ENCODE measurements around the gene TBC1D12. TPM values are rescaled to one million over a fixed set of nuclear protein-coding genes. Genes with fewer than 3 reads are reported as not detected.

The TBC1D12 gene
- total RNA-seq, 2 donors from 2014 or later, result 20.7 to 26.7 TPM

DNA sequence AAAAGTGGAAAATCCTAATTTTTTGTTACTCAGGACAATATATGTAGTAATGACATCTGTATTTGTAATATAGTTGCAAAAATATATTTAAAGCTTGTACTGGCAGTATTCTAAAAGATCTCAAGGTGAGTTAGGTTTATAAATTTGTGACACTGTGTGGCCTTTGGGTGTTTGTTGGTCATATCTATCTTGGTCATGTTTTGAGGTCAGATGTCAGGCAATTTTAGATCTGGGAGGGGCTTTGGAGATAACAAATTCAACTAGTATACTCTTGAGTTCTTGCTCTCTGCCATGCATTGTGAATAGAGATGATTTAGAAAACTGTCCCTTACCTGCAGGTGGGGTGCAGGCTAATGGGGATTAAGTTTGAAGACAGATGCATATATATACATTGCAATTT lies 3.1 kb downstream of the TBC1D12 start:
- H3K4me1 ChIP-seq (ENCODE audit: control insufficient read depth in 1 of 2, low read depth in 2 of 2), result peaks cover 11 to 29% of the 10 kb centered on the region in 2 donors
- DNase-seq (ENCODE audit: low spot score) (no peak), ATAC-seq (ENCODE audit: insufficient number of reproducible peaks, low FRiP score, low read depth) (no peak)
- no peaks in the 10 kb centered on the region for H3K9me3 ChIP-seq
- H3K27me3 ChIP-seq (replicated peaks; ENCODE audit: insufficient read depth), result no peaks in the 10 kb centered on the region
- no peak overlapping the region for H3K4me3 ChIP-seq
- no peak overlapping the region for H3K27ac ChIP-seq
- no peaks in the 10 kb centered on the region for H3K36me3 ChIP-seq
- TF ChIP-seq, protein P1, sequence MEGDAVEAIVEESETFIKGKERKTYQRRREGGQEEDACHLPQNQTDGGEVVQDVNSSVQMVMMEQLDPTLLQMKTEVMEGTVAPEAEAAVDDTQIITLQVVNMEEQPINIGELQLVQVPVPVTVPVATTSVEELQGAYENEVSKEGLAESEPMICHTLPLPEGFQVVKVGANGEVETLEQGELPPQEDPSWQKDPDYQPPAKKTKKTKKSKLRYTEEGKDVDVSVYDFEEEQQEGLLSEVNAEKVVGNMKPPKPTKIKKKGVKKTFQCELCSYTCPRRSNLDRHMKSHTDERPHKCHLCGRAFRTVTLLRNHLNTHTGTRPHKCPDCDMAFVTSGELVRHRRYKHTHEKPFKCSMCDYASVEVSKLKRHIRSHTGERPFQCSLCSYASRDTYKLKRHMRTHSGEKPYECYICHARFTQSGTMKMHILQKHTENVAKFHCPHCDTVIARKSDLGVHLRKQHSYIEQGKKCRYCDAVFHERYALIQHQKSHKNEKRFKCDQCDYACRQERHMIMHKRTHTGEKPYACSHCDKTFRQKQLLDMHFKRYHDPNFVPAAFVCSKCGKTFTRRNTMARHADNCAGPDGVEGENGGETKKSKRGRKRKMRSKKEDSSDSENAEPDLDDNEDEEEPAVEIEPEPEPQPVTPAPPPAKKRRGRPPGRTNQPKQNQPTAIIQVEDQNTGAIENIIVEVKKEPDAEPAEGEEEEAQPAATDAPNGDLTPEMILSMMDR (IDR thresholded peaks at IDR 0.05), result no peak

DNA sequence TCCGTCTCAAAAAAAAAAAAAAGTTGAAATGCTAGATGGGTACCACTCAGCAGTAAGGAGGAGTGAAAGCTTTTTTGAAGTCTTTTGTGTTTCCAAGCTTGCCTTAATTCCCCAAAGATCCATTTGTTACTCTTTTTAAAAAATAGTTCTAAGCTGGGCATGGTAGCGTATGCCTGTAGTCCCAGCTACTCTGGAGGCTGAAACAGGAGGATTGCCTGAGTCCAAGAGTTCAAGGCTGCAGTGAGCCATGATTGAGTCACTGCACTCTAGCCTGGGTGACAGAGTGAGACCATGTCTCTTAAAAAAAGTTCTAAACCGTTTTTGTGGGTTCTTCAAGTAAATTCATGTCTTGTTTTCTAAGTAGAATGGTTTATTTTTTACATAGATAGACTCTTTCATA lies 5.3 kb downstream of the TBC1D12 start:
- H3K27ac ChIP-seq, result no peak overlapping the region
- H3K27me3 ChIP-seq (replicated peaks; ENCODE audit: insufficient read depth), result no peaks in the 10 kb centered on the region
- no peaks in the 10 kb centered on the region for H3K9me3 ChIP-seq
- peaks cover 15 to 44% of the 10 kb centered on the region in 2 donors for H3K4me1 ChIP-seq (ENCODE audit: control insufficient read depth in 1 of 2, low read depth in 2 of 2)
- ATAC-seq (ENCODE audit: insufficient number of reproducible peaks, low FRiP score, low read depth) (no peak), DNase-seq (ENCODE audit: low spot score) (no peak)
- H3K4me3 ChIP-seq, result no peak overlapping the region
- no peaks in the 10 kb centered on the region for H3K36me3 ChIP-seq
- TF ChIP-seq, protein P1 (IDR thresholded peaks at IDR 0.05), result no peak

GRCh38 chr10:94409021-94409657 lies 6.8 kb downstream of the TBC1D12 start:
- DNase-seq (ENCODE audit: low spot score) (no peak), ATAC-seq (ENCODE audit: insufficient number of reproducible peaks, low FRiP score, low read depth) (no peak)
- TF ChIP-seq, protein P1 (IDR thresholded peaks at IDR 0.05), result no peak
- no peaks in the 10 kb centered on the region for H3K27me3 ChIP-seq (replicated peaks; ENCODE audit: insufficient read depth)
- H3K9me3 ChIP-seq, result no peaks in the 10 kb centered on the region
- no peak overlapping the region for H3K4me3 ChIP-seq
- peaks cover 21 to 46% of the 10 kb centered on the region in 2 donors for H3K4me1 ChIP-seq (ENCODE audit: control insufficient read depth in 1 of 2, low read depth in 2 of 2)
- no peaks in the 10 kb centered on the region for H3K36me3 ChIP-seq
- no peak overlapping the region for H3K27ac ChIP-seq

DNA sequence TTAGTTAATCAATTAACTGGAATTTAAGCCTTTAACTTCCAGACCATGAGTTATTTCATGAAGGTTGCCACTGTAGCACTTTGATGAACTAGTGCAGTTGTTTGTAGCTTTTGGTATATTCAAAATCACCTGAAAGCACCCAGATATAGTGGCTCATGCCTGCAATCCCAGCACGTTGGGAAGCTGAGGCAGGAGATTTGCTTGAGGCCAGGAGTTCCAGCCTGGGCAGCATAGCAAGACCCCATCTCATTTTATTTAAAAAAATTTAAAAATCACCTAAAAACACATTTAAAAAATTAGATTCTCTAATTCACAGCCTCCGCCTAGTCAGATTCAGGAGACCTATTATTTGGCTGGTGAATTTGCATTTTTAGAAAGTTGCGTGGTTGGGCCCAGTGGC lies 9.0 kb downstream of the TBC1D12 start:
- DNase-seq (ENCODE audit: low spot score), result no peak
- H3K36me3 ChIP-seq, result no peaks in the 10 kb centered on the region
- TF ChIP-seq, protein P1 (IDR thresholded peaks at IDR 0.05), result no peak
- no peak overlapping the region for H3K4me3 ChIP-seq
- peaks cover 10 to 26% of the 10 kb centered on the region in 2 donors for H3K4me1 ChIP-seq (ENCODE audit: control insufficient read depth in 1 of 2, low read depth in 2 of 2)
- ATAC-seq (ENCODE audit: insufficient number of reproducible peaks, low FRiP score, low read depth), result no peak
- no peaks in the 10 kb centered on the region for H3K27me3 ChIP-seq (replicated peaks; ENCODE audit: insufficient read depth)
- H3K27ac ChIP-seq, result no peak overlapping the region
- H3K9me3 ChIP-seq, result no peaks in the 10 kb centered on the region

DNA sequence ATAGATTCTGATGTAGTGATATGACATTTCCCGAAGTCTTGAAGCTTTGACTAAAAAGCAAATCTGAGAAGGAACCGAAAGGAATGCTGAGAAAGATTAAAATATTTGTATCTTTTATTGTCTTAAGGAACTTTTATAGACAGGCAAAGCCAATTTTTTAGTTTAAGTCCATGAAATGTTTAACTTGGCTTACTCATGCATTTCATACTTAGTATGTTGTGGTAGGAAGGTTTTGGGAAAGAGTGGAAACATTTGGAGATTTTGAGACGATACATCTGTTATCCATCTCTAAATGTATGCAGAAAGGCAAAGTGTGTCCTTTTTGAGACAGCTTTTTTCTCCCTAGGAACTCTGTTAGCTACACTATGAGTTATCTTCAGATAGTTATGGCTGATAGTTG lies 10.1 kb downstream of the TBC1D12 start:
- H3K4me3 ChIP-seq, result no peak overlapping the region
- DNase-seq (ENCODE audit: low spot score), result no peak
- H3K27ac ChIP-seq, result no peak overlapping the region
- H3K36me3 ChIP-seq, result no peaks in the 10 kb centered on the region
- TF ChIP-seq, protein P1 (IDR thresholded peaks at IDR 0.05), result no peak
- peaks cover 10 to 26% of the 10 kb centered on the region in 2 donors for H3K4me1 ChIP-seq (ENCODE audit: control insufficient read depth in 1 of 2, low read depth in 2 of 2)
- no peak for ATAC-seq (ENCODE audit: insufficient number of reproducible peaks, low FRiP score, low read depth)
- H3K9me3 ChIP-seq, result no peaks in the 10 kb centered on the region
- H3K27me3 ChIP-seq (replicated peaks; ENCODE audit: insufficient read depth), result no peaks in the 10 kb centered on the region

Measured in thoracic aorta (tissue), 2 donors.